H1 (cell line): ENCODE measurements around the gene EHD4. TPM values are rescaled to one million over a fixed set of nuclear protein-coding genes. Genes with fewer than 3 reads are reported as not detected.

Source experiments
- CTCF ChIA-PET: fragments of 300-600 bp; sonication (Branson Sonifier 250); formaldehyde crosslinking; loops from one replicate; lab custom pipeline; 2021; ENCODE audit not compliant: partially characterized antibody; lab: Charles Lee
- POLR2A ChIA-PET: fragments of 300-600 bp; sonication (Branson Sonifier 250); formaldehyde crosslinking; loops from one replicate; lab custom pipeline; 2021; ENCODE audit warnings: inconsistent platforms; ENCODE audit not compliant: partially characterized antibody; lab: Charles Lee
- DNase-seq, 2 experiments: peaks; one replicate each; pipeline versions ENCODE4 v3.0.0 to v3.0.0-alpha.2; 2010 to 2022; ENCODE audit warnings: low spot score in 2 of 2, low read depth in 1 of 2, mixed read lengths in 1 of 2
- FAIRE-seq: peaks from 2 replicates; lab custom pipeline; 2011; peaks lifted over from hg19 to GRCh38; lab: Jason Lieb, UNC
- H2AFZ ChIP-seq: 2 replicates; pipeline ENCODE4 v1.8.1; 2012; ENCODE audit warnings: low read length, inconsistent platforms
- H2AK5ac ChIP-seq: 2 replicates; pipeline ENCODE4 v1.6.1; 2013; ENCODE audit warnings: low read depth, low read length
- H2BK120ac ChIP-seq: replicated peaks from 2 replicates; pipeline ENCODE3; 2013; ENCODE audit warnings: low read depth, low read length, inconsistent platforms
- H2BK12ac ChIP-seq: 2 replicates; pipeline ENCODE4 v1.6.1; 2013; ENCODE audit warnings: low read depth, low read length
- H2BK15ac ChIP-seq: 2 replicates; pipeline ENCODE4 v1.6.1; 2013; ENCODE audit warnings: low read length
- H2BK20ac ChIP-seq: 2 replicates; pipeline ENCODE4 v1.6.1; 2013; ENCODE audit warnings: low read length
- H2BK5ac ChIP-seq: 2 replicates; pipeline ENCODE4 v1.6.1; 2013; ENCODE audit warnings: low read depth, low read length
- H3K14ac ChIP-seq: 2 replicates; pipeline ENCODE4 v1.6.1; 2013; ENCODE audit warnings: inconsistent platforms; ENCODE audit not compliant: insufficient read length
- H3K18ac ChIP-seq: 2 replicates; pipeline ENCODE4 v1.6.1; 2013; ENCODE audit warnings: low read length; ENCODE audit errors: extremely low read depth
- H3K23ac ChIP-seq: 2 replicates; pipeline ENCODE4 v1.6.1; 2013; ENCODE audit warnings: inconsistent platforms; ENCODE audit not compliant: insufficient read length
- H3K23me2 ChIP-seq: 2 replicates; pipeline ENCODE4 v1.6.1; 2013; ENCODE audit warnings: low read depth, low read length
- H3K27ac ChIP-seq: 2 replicates; pipeline ENCODE4 v1.6.1; 2011; ENCODE audit warnings: low read depth, low read length, inconsistent platforms
- H3K27me3 ChIP-seq, 4 experiments: replicated peaks in 1 of 4; 1 replicate in 1 of 4; 2 replicates in 3 of 4; pipeline versions ENCODE4 v1.6.1 to v1.8.1; 2011 to 2013; ENCODE audit warnings: low read length in 3 of 4, mild to moderate bottlenecking in 3 of 4, inconsistent platforms in 2 of 4, mixed read lengths in 2 of 4, moderate library complexity in 1 of 4; ENCODE audit not compliant: control insufficient read depth in 3 of 4, insufficient read depth in 3 of 4; ENCODE audit errors: extremely low read depth in 1 of 4
- H3K36me3 ChIP-seq, 4 experiments: 2 replicates each; pipeline versions ENCODE4 v1.6.1 to v1.8.1; 2011 to 2013; ENCODE audit warnings: mild to moderate bottlenecking in 4 of 4, low read length in 3 of 4, moderate library complexity in 2 of 4, control low read depth in 1 of 4, inconsistent platforms in 1 of 4; ENCODE audit not compliant: insufficient read depth in 4 of 4, control insufficient read depth in 2 of 4
- H3K4ac ChIP-seq: replicated peaks from 2 replicates; pipeline ENCODE3; 2013; ENCODE audit warnings: low read length, low read depth, mixed read lengths, inconsistent platforms; ENCODE audit not compliant: insufficient read length
- H3K4me1 ChIP-seq, 4 experiments: replicated peaks in 1 of 4; 1 replicate in 1 of 4; 2 replicates in 3 of 4; pipeline versions ENCODE4 v1.6.1 to v1.8.1; 2011 to 2013; ENCODE audit warnings: low read length in 3 of 4, inconsistent platforms in 2 of 4, mixed read lengths in 1 of 4; ENCODE audit not compliant: insufficient read depth in 4 of 4, control insufficient read depth in 3 of 4
- H3K4me2 ChIP-seq, 2 experiments: 2 replicates each; pipeline versions ENCODE4 v1.6.1 to v1.8.1; 2011 to 2013; ENCODE audit warnings: low read depth in 2 of 2, low read length in 2 of 2, control low read depth in 1 of 2, inconsistent platforms in 1 of 2, mild to moderate bottlenecking in 1 of 2; ENCODE audit not compliant: insufficient read depth in 1 of 2
- H3K4me3 ChIP-seq, 4 experiments: fragments of 200-600, 300-600 bp in 1 of 4; sonication (generic), shearing (Covaris generic), sonication (Bioruptor Twin) in 1 of 4; 2 replicates each; pipeline versions ENCODE4 v1.5.1 to v1.8.1; 2011 to 2016; ENCODE audit warnings: low read length in 4 of 4, low read depth in 3 of 4, control low read depth in 2 of 4, inconsistent platforms in 2 of 4, mild to moderate bottlenecking in 2 of 4, mixed read lengths in 1 of 4, moderate library complexity in 1 of 4; ENCODE audit not compliant: insufficient read depth in 2 of 4; ENCODE audit errors: extremely low read depth in 1 of 4
- H3K56ac ChIP-seq: replicated peaks from 2 replicates; pipeline ENCODE3; 2013; ENCODE audit warnings: low read depth, mild to moderate bottlenecking, mixed read lengths, low read length, inconsistent platforms; ENCODE audit not compliant: insufficient read length
- H3K79me1 ChIP-seq: 2 replicates; pipeline ENCODE4 v1.6.1; 2013; ENCODE audit warnings: low read depth, low read length, control low read depth
- H3K79me2 ChIP-seq, 2 experiments: 2 replicates each; pipeline versions ENCODE4 v1.6.1 to v1.8.1; 2012 to 2013; ENCODE audit warnings: low read length in 2 of 2, mild to moderate bottlenecking in 2 of 2, inconsistent platforms in 1 of 2; ENCODE audit not compliant: insufficient read depth in 2 of 2, control insufficient read depth in 1 of 2
- H3K9ac ChIP-seq, 4 experiments: replicated peaks in 1 of 4; 1 replicate in 1 of 4; 2 replicates in 3 of 4; pipeline versions ENCODE4 v1.6.1 to v1.8.1; 2011 to 2013; ENCODE audit warnings: low read depth in 3 of 4, low read length in 3 of 4, control low read depth in 2 of 4, mild to moderate bottlenecking in 2 of 4, moderate library complexity in 2 of 4, inconsistent platforms in 1 of 4; ENCODE audit errors: extremely low read depth in 1 of 4
- H3K9me3 ChIP-seq, 2 experiments: 2 replicates each; pipeline versions ENCODE4 v1.6.1 to v1.8.1; 2012 to 2013; ENCODE audit warnings: mild to moderate bottlenecking in 2 of 2, moderate library complexity in 2 of 2, control low read depth in 1 of 2, inconsistent platforms in 1 of 2, low read depth in 1 of 2, low read length in 1 of 2, mixed read lengths in 1 of 2; ENCODE audit not compliant: insufficient read depth in 2 of 2
- H4K20me1 ChIP-seq, 2 experiments: replicated peaks in 1 of 2; 2 replicates each; pipeline versions ENCODE3 to v1.8.1; 2011 to 2013; ENCODE audit warnings: inconsistent platforms in 2 of 2, low read length in 2 of 2, mild to moderate bottlenecking in 1 of 2; ENCODE audit not compliant: insufficient read depth in 2 of 2, control insufficient read depth in 1 of 2
- H4K5ac ChIP-seq: 2 replicates; pipeline ENCODE4 v1.6.1; 2013; ENCODE audit warnings: low read length, low read depth, mixed read lengths, inconsistent platforms; ENCODE audit not compliant: insufficient read length
- H4K8ac ChIP-seq: 2 replicates; pipeline ENCODE4 v1.8.0; 2013; ENCODE audit warnings: mild to moderate bottlenecking, moderate library complexity, low read length, inconsistent platforms; ENCODE audit not compliant: insufficient read depth; ENCODE audit errors: extremely low read depth
- H4K91ac ChIP-seq: replicated peaks from 2 replicates; pipeline ENCODE3; 2013; ENCODE audit warnings: low read length, mixed read lengths, inconsistent platforms; ENCODE audit not compliant: insufficient read length
- ASH2L ChIP-seq: fragments of 200-600, 300-600 bp; sonication (generic); IDR thresholded peaks from one replicate; pipeline ENCODE4 v1.7.1; 2017; ENCODE audit warnings: low read length
- CHD1 ChIP-seq: IDR thresholded peaks from 2 replicates; pipeline ENCODE4 v1.6.1; 2012; ENCODE audit warnings: low read depth, low read length, improper control_type of control experiment
- GTF2F1 ChIP-seq: IDR thresholded peaks from 2 replicates; pipeline ENCODE4 v1.6.1; 2012; ENCODE audit warnings: low read depth, low read length, improper control_type of control experiment, borderline replicate concordance
- SIN3A ChIP-seq, 2 experiments: IDR thresholded peaks in 1 of 2; conservative IDR thresholded peaks in 1 of 2; 2 replicates each; pipeline ENCODE4 v1.6.1; 2011 to 2012; ENCODE audit warnings: low read length in 2 of 2, improper control_type of control experiment in 1 of 2, low read depth in 1 of 2, mild to moderate bottlenecking in 1 of 2
- SP1 ChIP-seq: IDR thresholded peaks from 2 replicates; pipeline ENCODE4 v1.6.1; 2011; ENCODE audit warnings: low read depth, low read length
- USF2 ChIP-seq: IDR thresholded peaks from 2 replicates; pipeline ENCODE4 v1.6.1; 2011; ENCODE audit warnings: low read length, improper control_type of control experiment
- WGBS, 2 experiments: shearing (Covaris generic) in 1 of 2; methylation state at CpG; one replicate each; pipeline versions ENCODE4 v1.1.6 to v1.1.7; 2013 to 2015; ENCODE audit warnings: low lambda C conversion rate in 2 of 2, mixed read lengths in 2 of 2, inconsistent platforms in 1 of 2, low coverage in 1 of 2, missing lambda C conversion rate in 1 of 2; ENCODE audit not compliant: insufficient replicate concordance in 2 of 2, insufficient coverage in 1 of 2, insufficient read length in 1 of 2; ENCODE audit errors: extremely low coverage in 1 of 2, missing lambda C conversion rate in 1 of 2; 5-methylcytosine and 5-hydroxymethylcytosine counted together
- polyA plus RNA-seq, 7 experiments: library from polyadenylated mRNA; depleted of rRNA in 3 of 7; stranded (reverse) in 5 of 7; unstranded in 2 of 7; fragments of >200 nt in 5 of 7; fragments of 200-250 nt in 2 of 7; gene quantifications; 1 replicate in 5 of 7; 2 replicates in 1 of 7; 4 replicates in 1 of 7; pipeline versions ENCODE4 v1.2.1 to v1.2.3, GENCODE V29; 2011 to 2013; ENCODE audit warnings: missing spikeins in 2 of 7, mixed read lengths in 2 of 7
- total RNA-seq: library from RNA; stranded (reverse); fragmentation: NEBNext Ultra II Directional; extraction: Animal tissue kit (Norgen Biotek cat#: 25700); gene quantifications from 2 replicates; pipeline ENCODE4 v1.2.1, GENCODE V29; 2021

Gene EHD4
- total and polyA plus RNA-seq, 2 of the 8 experiments (the other 6 are each of a cell fraction or from before 2014, with no cell fraction given) = 17.5 to 24.5 TPM

- Histone ChIP-seq H4K8ac (no peak overlapping the region), H3K4me2 (no peak overlapping the region), H3K36me3 (no peaks in the 10 kb centered on the region), H3K4me1 (peaks cover 0 to 5% (median under 1%) of the 10 kb centered on the region in 4 experiments; a peak in 2 of 7 replicates), H3K27ac (no peak overlapping the region), H4K91ac (no peak overlapping the region), H3K23ac (no peak overlapping the region), H3K56ac (no peak overlapping the region), H3K27me3 (no peaks in the 10 kb centered on the region; a peak in 1 of 7 replicates), H3K4me3 (no peak overlapping the region), H2BK12ac (no peak overlapping the region), H3K79me2 (peaks cover 1 to 8% of the 10 kb centered on the region in 2 experiments), H3K14ac (no peak overlapping the region), H3K23me2 (peaks cover 5% of the 10 kb centered on the region; the same call in 1 of the 2 replicates), H3K9ac (no peak overlapping the region), H2AFZ (no peak overlapping the region), H2BK20ac (no peak overlapping the region), H4K20me1 (peaks cover 3 to 7% of the 10 kb centered on the region in 2 experiments), H2BK15ac (no peak overlapping the region), H3K18ac (no peak overlapping the region), H2BK5ac (no peak overlapping the region), H3K79me1 (peaks cover 5% of the 10 kb centered on the region), H2AK5ac (no peak overlapping the region), H4K5ac (no peak overlapping the region), H3K4ac (no peak overlapping the region), H2BK120ac (no peak overlapping the region), H3K9me3 (no peaks in the 10 kb centered on the region)
- FAIRE-seq (no peak), DNase-seq (no peak)
- TF ChIP-seq USF2 (no peak), GTF2F1 (no peak), ASH2L (no peak), CHD1 (no peak), SP1 (no peak), SIN3A (conservative IDR thresholded peaks at IDR 0.05 in 1 of 2, IDR thresholded peaks at IDR 0.05 in 1 of 2; ENCODE audit: low read depth in 1 of 2, low read length in 2 of 2) (no peak)
- ChIA-PET CTCF (interaction anchor here (5.9 kb wide), 1 partner anchor 14 kb away, joined by 31 read pairs; no protein-coding TSS in a partner anchor), POLR2A (no interaction called here)
- WGBS, 2 experiments = 84% methylated on average over 2 of the region's 2 CpGs; no CpG with 5 or more reads in 1 of the 2 experiments
Observed at GRCh38 chr15:41975669-41976068, 3.3 kb upstream of the EHD4 start.
